Gastrocnemius medialis (tissue), 4 donors: ENCODE data around the gene MN1.

ENCODE experiments used
- CTCF ChIP-seq, 5 experiments: fragments of 450-650 bp in 3 of 5; fragments of 200-600 bp in 2 of 5; sonication (generic) in 2 of 5; IDR thresholded peaks in 4 of 5; conservative IDR thresholded peaks in 1 of 5; 1 replicate in 4 of 5; 2 replicates in 1 of 5; pipeline ENCODE4 v1.5.1; 2016 to 2019; ENCODE audit warnings: antibody characterized with exemption in 5 of 5, mild to moderate bottlenecking in 3 of 5, moderate library complexity in 3 of 5
- POLR2A ChIP-seq, 2 donors: fragments of 450-650 bp; IDR thresholded peaks; one replicate each; pipeline ENCODE4 v1.6.1; 2017; ENCODE audit warnings: antibody characterized with exemption in 2 of 2, mild to moderate bottlenecking in 2 of 2, moderate library complexity in 2 of 2

- peak; percentile 89 to 90 for TF ChIP-seq POLR2A (IDR thresholded peaks at IDR 0.05)
- TF ChIP-seq CTCF (IDR thresholded peaks at IDR 0.05 in 4 of 5, conservative IDR thresholded peaks at IDR 0.05 in 1 of 5), result no peak
Observed at GRCh38 chr22:27782088-27782487, 19.5 kb downstream of the MN1 start.
